Gastrocnemius medialis (tissue), 4 donors: Measurements from ENCODE around the gene SIX4.

Experiments used
- POLR2A ChIP-seq, 2 donors: fragments of 450-650 bp; IDR thresholded peaks; one replicate each; pipeline ENCODE4 v1.6.1; 2017; ENCODE audit warnings: antibody characterized with exemption in 2 of 2, mild to moderate bottlenecking in 2 of 2, moderate library complexity in 2 of 2
- TF ChIP-seq, protein P1 (sequence below), 5 experiments: fragments of 450-650 bp in 3 of 5; fragments of 200-600 bp in 2 of 5; sonication (generic) in 2 of 5; IDR thresholded peaks in 4 of 5; conservative IDR thresholded peaks in 1 of 5; 1 replicate in 4 of 5; 2 replicates in 1 of 5; pipeline ENCODE4 v1.5.1; 2016 to 2019; ENCODE audit warnings: antibody characterized with exemption in 5 of 5, mild to moderate bottlenecking in 3 of 5, moderate library complexity in 3 of 5

DNA sequence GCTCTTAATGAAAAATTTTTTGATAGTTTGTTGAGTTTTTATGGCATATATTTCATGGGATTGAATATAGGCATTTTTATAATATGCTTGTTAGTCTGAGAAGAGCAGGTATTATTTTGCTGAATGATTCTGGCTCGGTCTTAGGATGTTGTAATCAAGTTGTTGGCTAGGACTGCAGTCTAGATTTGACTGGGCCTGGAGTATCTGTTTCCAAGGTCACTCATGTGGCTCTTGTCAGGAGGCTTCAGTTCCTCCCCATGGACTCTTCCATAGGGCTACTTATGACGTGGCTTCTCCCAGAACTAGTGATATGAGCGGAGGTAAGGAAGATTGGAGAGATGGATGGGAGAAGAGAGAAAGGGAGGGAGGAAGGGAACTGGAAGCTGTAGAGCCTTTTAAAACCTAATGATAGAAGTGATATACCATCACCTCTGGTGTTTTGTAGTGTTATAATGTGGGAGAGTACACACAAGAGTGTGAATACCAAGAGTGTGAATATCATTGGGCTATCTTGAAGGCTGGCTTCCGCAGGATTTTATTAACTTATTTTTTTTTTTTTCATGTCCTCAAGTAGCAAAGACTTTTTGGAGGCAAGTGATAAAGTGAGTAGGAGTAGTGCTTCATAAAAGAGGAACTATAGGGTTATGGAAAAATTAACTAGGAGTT is 14.8 kb upstream of the SIX4 start:
- TF ChIP-seq, protein P1, sequence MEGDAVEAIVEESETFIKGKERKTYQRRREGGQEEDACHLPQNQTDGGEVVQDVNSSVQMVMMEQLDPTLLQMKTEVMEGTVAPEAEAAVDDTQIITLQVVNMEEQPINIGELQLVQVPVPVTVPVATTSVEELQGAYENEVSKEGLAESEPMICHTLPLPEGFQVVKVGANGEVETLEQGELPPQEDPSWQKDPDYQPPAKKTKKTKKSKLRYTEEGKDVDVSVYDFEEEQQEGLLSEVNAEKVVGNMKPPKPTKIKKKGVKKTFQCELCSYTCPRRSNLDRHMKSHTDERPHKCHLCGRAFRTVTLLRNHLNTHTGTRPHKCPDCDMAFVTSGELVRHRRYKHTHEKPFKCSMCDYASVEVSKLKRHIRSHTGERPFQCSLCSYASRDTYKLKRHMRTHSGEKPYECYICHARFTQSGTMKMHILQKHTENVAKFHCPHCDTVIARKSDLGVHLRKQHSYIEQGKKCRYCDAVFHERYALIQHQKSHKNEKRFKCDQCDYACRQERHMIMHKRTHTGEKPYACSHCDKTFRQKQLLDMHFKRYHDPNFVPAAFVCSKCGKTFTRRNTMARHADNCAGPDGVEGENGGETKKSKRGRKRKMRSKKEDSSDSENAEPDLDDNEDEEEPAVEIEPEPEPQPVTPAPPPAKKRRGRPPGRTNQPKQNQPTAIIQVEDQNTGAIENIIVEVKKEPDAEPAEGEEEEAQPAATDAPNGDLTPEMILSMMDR (IDR thresholded peaks at IDR 0.05 in 4 of 5, conservative IDR thresholded peaks at IDR 0.05 in 1 of 5): no peak
- TF ChIP-seq POLR2A (IDR thresholded peaks at IDR 0.05): no peak
